Panc1 (cell line): ENCODE measurements around the gene FOXO6. TPM values are rescaled to one million over a fixed set of nuclear protein-coding genes. Genes with fewer than 3 reads are reported as not detected.

ENCODE experiments used
- ATAC-seq: fragments of 200-7000 bp; cut with Tn5 transposase; 2 replicates; pipeline ENCODE4 v1.9.1; 2020; ENCODE audit warnings: mild to moderate bottlenecking, moderate library complexity
- BruUV-seq: library from RNA; stranded (reverse); fragments of 400-500 nt; replicated peaks from 2 replicates; lab custom pipeline; 2021; lab: Mats Ljungman, UMichigan
- CTCF ChIA-PET: fragments of 300-600 bp; sonication (Branson Sonifier 250); formaldehyde crosslinking; loops from one replicate; lab custom pipeline; 2022; ENCODE audit warnings: antibody characterized with exemption; lab: Charles Lee
- POLR2A ChIA-PET: fragments of 300-600 bp; sonication (Branson Sonifier 250); formaldehyde crosslinking; loops from one replicate; lab custom pipeline; 2022; ENCODE audit warnings: antibody characterized with exemption; lab: Charles Lee
- DNase-seq: peaks from one replicate; pipeline ENCODE4 v3.0.0-alpha.2; 2010; ENCODE audit warnings: low read depth, low spot score
- H3K27ac ChIP-seq: 2 replicates; pipeline ENCODE4 v1.5.1; 2011; ENCODE audit warnings: mild to moderate bottlenecking, low read length, inconsistent platforms
- H3K27me3 ChIP-seq: fragments of 200-500 bp; sonication (Bioruptor generic); 2 replicates; pipeline ENCODE4 v1.6.0; 2014; ENCODE audit warnings: low read length, inconsistent platforms; ENCODE audit not compliant: control insufficient read depth, insufficient read depth
- H3K36me3 ChIP-seq: fragments of 200-500 bp; sonication (Bioruptor generic); 2 replicates; pipeline ENCODE4 v1.5.1; 2014; ENCODE audit warnings: inconsistent platforms, mild to moderate bottlenecking, low read length, moderate library complexity; ENCODE audit not compliant: control insufficient read depth, insufficient read depth
- H3K4me1 ChIP-seq: 2 replicates; pipeline ENCODE4 v1.5.1; 2011; ENCODE audit warnings: inconsistent platforms, mild to moderate bottlenecking, low read length, moderate library complexity; ENCODE audit not compliant: control insufficient read depth, insufficient read depth
- H3K4me3 ChIP-seq, 2 experiments: 2 replicates each; pipeline ENCODE4 v1.5.1; 2011 to 2012; ENCODE audit warnings: low read depth in 2 of 2, low read length in 2 of 2, mild to moderate bottlenecking in 2 of 2, inconsistent platforms in 1 of 2, moderate library complexity in 1 of 2
- H3K9me3 ChIP-seq: fragments of 200-500 bp; sonication (Bioruptor generic); 2 replicates; pipeline ENCODE4 v1.5.1; 2014; ENCODE audit warnings: low read depth, mild to moderate bottlenecking, inconsistent platforms, low read length, moderate library complexity; ENCODE audit not compliant: control insufficient read depth, insufficient read depth
- CTCF ChIP-seq: fragments of 450-650 bp; IDR thresholded peaks from 2 replicates; pipeline ENCODE4 v1.5.1; 2017; ENCODE audit warnings: mild to moderate bottlenecking
- POLR2AphosphoS5 ChIP-seq: IDR thresholded peaks from 2 replicates; pipeline ENCODE4 v1.6.1; 2012; ENCODE audit warnings: mild to moderate bottlenecking, low read depth, low read length, moderate library complexity
- REST ChIP-seq, 2 experiments: IDR thresholded peaks; 2 replicates each; pipeline ENCODE4 v1.6.1; 2011 to 2012; ENCODE audit warnings: low read depth in 2 of 2, control low read depth in 1 of 2, low read length in 1 of 2, mild to moderate bottlenecking in 1 of 2, moderate library complexity in 1 of 2; ENCODE audit not compliant: insufficient read depth in 1 of 2
- SIN3A ChIP-seq: IDR thresholded peaks from 2 replicates; pipeline ENCODE4 v1.6.1; 2012; ENCODE audit warnings: low read depth, mild to moderate bottlenecking, low read length, moderate library complexity, borderline replicate concordance; ENCODE audit not compliant: insufficient read depth
- TCF7L2 ChIP-seq: IDR thresholded peaks from 2 replicates; pipeline ENCODE4 v1.6.1; 2011; ENCODE audit warnings: mild to moderate bottlenecking, low read depth, low read length, inconsistent platforms
- in situ Hi-C: cut with HindIII; loops from 2 replicates; pipeline ENCODE4 v1.10.0; 2016; ENCODE audit warnings: low sequenced_read_pairs, low pct_unique_long_range_greater_than_20kb
- intact Hi-C: fragments of 100-400 bp; cut with micrococcal nuclease; formaldehyde crosslinking; loops from one replicate; pipeline ENCODE4 v1.10.0; 2022; ENCODE audit not compliant: unreplicated experiment
- total RNA-seq: library from RNA; stranded (reverse); gene quantifications from one replicate; pipeline ENCODE4 v1.2.1, GENCODE V29; 2021; ENCODE audit not compliant: unreplicated experiment

FOXO6 gene
- total RNA-seq, 1 experiment from 2014 or later: 2.5 TPM

GRCh38 chr1:41377397-41377796 is 16.2 kb downstream of the FOXO6 start:
- H3K4me1 ChIP-seq: peaks cover 8% of the 10 kb centered on the region; the same call in 1 of the 2 replicates
- H3K27ac ChIP-seq: no peak overlapping the region
- intact Hi-C loops (no loop called here), in situ Hi-C loops (no loop called here)
- TF ChIP-seq REST (IDR thresholded peaks at IDR 0.05; ENCODE audit: insufficient read depth in 1 of 2, low read depth in 2 of 2, low read length in 1 of 2) (no peak), TCF7L2 (no peak), SIN3A (no peak), CTCF (no peak), POLR2AphosphoS5 (no peak)
- no peak for DNase-seq
- BruUV-seq: no TSS peak
- no peaks in the 10 kb centered on the region for H3K9me3 ChIP-seq
- H3K4me3 ChIP-seq: no peak overlapping the region
- ChIA-PET POLR2A (no interaction called here), CTCF (no interaction called here)
- no peak for ATAC-seq
- H3K36me3 ChIP-seq: no peaks in the 10 kb centered on the region
- H3K27me3 ChIP-seq: no peaks in the 10 kb centered on the region

- no peak overlapping the region for H3K27ac ChIP-seq
- in situ Hi-C loops: no loop called here
- H3K4me3 ChIP-seq: no peak overlapping the region
- no peaks in the 10 kb centered on the region for H3K36me3 ChIP-seq
- peaks cover 8% of the 10 kb centered on the region; the same call in 1 of the 2 replicates for H3K4me1 ChIP-seq
- CTCF ChIA-PET: no interaction called here
- POLR2A ChIA-PET: no interaction called here
- TF ChIP-seq REST (IDR thresholded peaks at IDR 0.05; ENCODE audit: insufficient read depth in 1 of 2, low read depth in 2 of 2, low read length in 1 of 2): no peak
- TF ChIP-seq TCF7L2: no peak
- TF ChIP-seq POLR2AphosphoS5: no peak
- TF ChIP-seq CTCF: no peak
- TF ChIP-seq SIN3A: no peak
- ATAC-seq: no peak
- no peaks in the 10 kb centered on the region; the same call in 1 of the 2 replicates for H3K27me3 ChIP-seq
- H3K9me3 ChIP-seq: no peaks in the 10 kb centered on the region
- intact Hi-C loops: no loop called here
- BruUV-seq: no TSS peak
- no peak for DNase-seq
Observed at GRCh38 chr1:41378222-41378621, 17.0 kb downstream of the FOXO6 start.
